Glutamatergic neuron (in vitro differentiated cells): ENCODE data around the gene C11orf21. TPM values are rescaled to one million over a fixed set of nuclear protein-coding genes. Genes with fewer than 3 reads are reported as not detected.

ENCODE experiments used
- DNase-seq: peaks from one replicate; pipeline ENCODE4 v3.0.0; 2022
- H3K27ac Mint-ChIP-seq: one replicate; pipeline ENCODE4 v1.8.0; 2020; ENCODE audit warnings: mild to moderate bottlenecking, mixed read lengths, inconsistent platforms; ENCODE audit not compliant: unreplicated experiment
- H3K27me3 Mint-ChIP-seq: one replicate; pipeline ENCODE4 v1.8.0; 2020; ENCODE audit warnings: mild to moderate bottlenecking, moderate library complexity, mixed read lengths, inconsistent platforms; ENCODE audit not compliant: unreplicated experiment
- H3K36me3 Mint-ChIP-seq: one replicate; pipeline ENCODE4 v1.8.0; 2020; ENCODE audit warnings: mild to moderate bottlenecking, mixed read lengths, inconsistent platforms; ENCODE audit not compliant: unreplicated experiment
- H3K4me1 Mint-ChIP-seq: one replicate; pipeline ENCODE4 v1.8.0; 2020; ENCODE audit warnings: mild to moderate bottlenecking, low read depth, mixed read lengths, inconsistent platforms; ENCODE audit not compliant: unreplicated experiment
- H3K4me3 Mint-ChIP-seq: one replicate; pipeline ENCODE4 v1.8.0; 2020; ENCODE audit warnings: mild to moderate bottlenecking, mixed read lengths, inconsistent platforms; ENCODE audit not compliant: unreplicated experiment
- H3K9me3 Mint-ChIP-seq: one replicate; pipeline ENCODE4 v1.8.0; 2020; ENCODE audit warnings: mild to moderate bottlenecking, moderate library complexity, mixed read lengths, inconsistent platforms; ENCODE audit not compliant: unreplicated experiment
- CTCF ChIP-seq: fragments of 200-600 bp; sonication (generic); IDR thresholded peaks from one replicate; pipeline ENCODE4 v1.5.0; 2021; ENCODE audit not compliant: partially characterized antibody, unreplicated experiment
- total RNA-seq: library from RNA; stranded (reverse); fragmentation: NEBNext Ultra II Directional; extraction: Animal tissue kit (Norgen Biotek cat#: 25700); gene quantifications from one replicate; pipeline ENCODE4 v1.2.1, GENCODE V29; 2021; ENCODE audit not compliant: unreplicated experiment

C11orf21 gene
- total RNA-seq, 1 donor from 2014 or later = not detected

- no peak for DNase-seq
- Mint-ChIP-seq H3K9me3 (peaks cover 12% of the 10 kb centered on the region), H3K4me1 (peaks cover 2% of the 10 kb centered on the region), H3K27ac (no peak overlapping the region), H3K36me3 (peaks cover 5% of the 10 kb centered on the region), H3K4me3 (no peak overlapping the region), H3K27me3 (peaks cover 40% of the 10 kb centered on the region)
- no peak for TF ChIP-seq CTCF
Measured at GRCh38 chr11:2272228-2272945, 29.3 kb downstream of the C11orf21 start.

DNA sequence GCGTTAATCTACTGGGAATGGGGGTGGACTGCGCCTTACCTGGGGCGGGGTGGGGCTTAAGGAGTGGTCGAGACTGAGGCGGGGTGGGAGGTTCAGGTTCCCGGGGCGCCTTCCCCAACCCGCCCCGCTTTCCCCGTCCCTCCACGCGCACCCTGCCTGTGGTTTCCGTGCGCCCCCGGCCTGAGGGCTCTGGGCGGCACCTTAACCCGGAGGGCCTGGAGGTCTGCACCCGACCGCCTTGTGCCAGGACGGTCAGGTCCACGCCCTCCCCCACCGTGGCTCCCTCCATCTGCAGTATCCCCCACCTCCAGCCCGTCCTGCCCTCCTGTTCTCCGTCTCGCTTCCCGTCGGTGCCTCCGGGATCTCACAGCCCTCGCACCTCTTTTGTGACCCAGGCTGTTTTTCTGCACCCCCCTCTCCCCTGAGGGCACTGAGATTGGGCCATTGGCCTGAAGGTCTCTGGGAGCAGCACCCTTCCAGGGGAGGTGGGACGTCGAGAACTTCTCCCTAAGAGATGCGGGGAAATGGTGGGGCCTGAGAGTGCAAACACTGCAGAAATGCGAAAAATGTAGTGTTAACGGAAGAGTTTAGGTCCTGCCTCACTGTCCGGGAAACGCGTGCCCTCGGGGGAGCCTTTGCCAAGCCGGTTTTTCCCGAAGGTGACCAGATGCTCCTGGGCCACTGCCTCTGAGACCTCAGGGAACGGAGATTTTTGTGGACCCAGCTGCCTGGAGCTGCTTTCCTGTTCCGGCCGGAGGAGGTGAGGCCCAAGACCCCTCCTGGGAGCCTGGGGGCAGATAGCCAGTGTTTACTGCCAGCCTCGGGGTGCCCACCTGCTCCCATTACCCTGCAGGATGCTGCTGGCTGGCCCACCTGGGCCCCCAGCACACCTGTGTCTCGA lies 30.1 kb downstream of the C11orf21 start:
- Mint-ChIP-seq H3K27ac (no peak overlapping the region), H3K4me3 (no peak overlapping the region), H3K27me3 (peaks cover 38% of the 10 kb centered on the region), H3K36me3 (peaks cover 5% of the 10 kb centered on the region), H3K4me1 (peaks cover 2% of the 10 kb centered on the region), H3K9me3 (peaks cover 10% of the 10 kb centered on the region)
- no peak for DNase-seq
- TF ChIP-seq CTCF = no peak

DNA sequence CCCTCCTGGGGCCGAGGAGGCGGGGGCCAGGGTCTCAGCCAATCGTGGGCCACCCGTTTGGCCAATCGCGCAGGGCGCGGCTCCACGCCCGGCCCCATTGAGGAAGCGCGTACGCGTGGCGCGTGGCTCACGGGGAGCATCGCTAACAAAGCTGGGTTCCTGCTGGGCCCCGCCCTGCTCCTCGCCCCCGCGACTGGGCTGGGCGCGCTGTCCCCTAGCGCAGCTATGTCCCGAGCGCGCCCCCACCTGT lies 30.7 kb downstream of the C11orf21 start:
- TF ChIP-seq CTCF = no peak
- H3K9me3 Mint-ChIP-seq = peaks cover 10% of the 10 kb centered on the region
- peaks cover 36% of the 10 kb centered on the region for H3K27me3 Mint-ChIP-seq
- H3K4me1 Mint-ChIP-seq = peaks cover 2% of the 10 kb centered on the region
- no peak overlapping the region for H3K27ac Mint-ChIP-seq
- H3K36me3 Mint-ChIP-seq = peaks cover 5% of the 10 kb centered on the region
- no peak for DNase-seq
- H3K4me3 Mint-ChIP-seq = no peak overlapping the region

- no peak for TF ChIP-seq CTCF
- Mint-ChIP-seq H3K27me3 (peaks cover 35% of the 10 kb centered on the region), H3K4me1 (peaks cover 2% of the 10 kb centered on the region), H3K36me3 (peaks cover 5% of the 10 kb centered on the region), H3K9me3 (peaks cover 10% of the 10 kb centered on the region), H3K4me3 (peak within 1 kb of the TSS; percentile 68), H3K27ac (no peak within 1 kb of the TSS)
- no peak for DNase-seq
Measured at GRCh38 chr11:2270322-2271076, 31.2 kb downstream of the C11orf21 start, which contains the start of gene ASCL2. ASCL2 (minus strand) TSS chr11:2270588; CDS start chr11:2270332, 256 bp downstream.
